HepG2 (cell line): ENCODE measurements around the gene ACOT2. TPM values are rescaled to one million over a fixed set of nuclear protein-coding genes. Genes with fewer than 3 reads are reported as not detected.
A peak's percentile ranks its signal among the peaks of the same experiment; 100 is the strongest.

Experiments
- GABPB1 ChIP-seq: IDR thresholded peaks from 2 replicates; pipeline ENCODE4 v1.6.1; 2016; ENCODE audit warnings: mild to moderate bottlenecking, missing genetic modification reagents, moderate library complexity, missing compliant biosample characterization
- HES4 ChIP-seq: sonication (generic); formaldehyde crosslinking; IDR thresholded peaks from 2 replicates; pipeline ENCODE4 v1.9.0; 2021; ENCODE audit warnings: mild to moderate bottlenecking, missing genetic modification reagents, borderline replicate concordance
- KDM5B ChIP-seq: sonication (generic); formaldehyde crosslinking; IDR thresholded peaks from 2 replicates; pipeline ENCODE4 v1.4.0; 2020; ENCODE audit warnings: missing genetic modification reagents, mild to moderate bottlenecking, borderline replicate concordance
- SP2 ChIP-seq: sonication (generic); formaldehyde crosslinking; IDR thresholded peaks from 2 replicates; pipeline ENCODE4 v1.5.1; 2020; ENCODE audit warnings: mild to moderate bottlenecking, missing genetic modification reagents
- TEF ChIP-seq: sonication (generic); formaldehyde crosslinking; IDR thresholded peaks from 2 replicates; pipeline ENCODE4 v1.5.0; 2020; ENCODE audit warnings: missing genetic modification reagents
- ZNF414 ChIP-seq: sonication (generic); formaldehyde crosslinking; IDR thresholded peaks from 2 replicates; pipeline ENCODE4 v1.5.0; 2020; ENCODE audit warnings: missing genetic modification reagents
- ZSCAN30 ChIP-seq: sonication (generic); formaldehyde crosslinking; IDR thresholded peaks from 2 replicates; pipeline ENCODE4 v1.5.0; 2020; ENCODE audit warnings: mild to moderate bottlenecking, missing genetic modification reagents
- ZZZ3 ChIP-seq: sonication (generic); formaldehyde crosslinking; IDR thresholded peaks from 2 replicates; pipeline ENCODE4 v1.4.0; 2020; ENCODE audit warnings: missing genetic modification reagents, mild to moderate bottlenecking, borderline replicate concordance
- polyA plus RNA-seq, 8 experiments: library from polyadenylated mRNA; depleted of rRNA in 3 of 8; stranded (reverse) in 7 of 8; unstranded in 1 of 8; fragments of >200 nt; fragmentation: Illumina TruSeq in 4 of 8; extraction: Trizol in 4 of 8; gene quantifications; 2 replicates each; pipeline versions ENCODE4 v1.2.1 to v1.2.3, GENCODE V29; 2011 to 2016; ENCODE audit warnings: low read depth in 4 of 8, missing spikeins in 1 of 8, mixed read lengths in 1 of 8; ENCODE audit not compliant: insufficient read depth in 1 of 8
- total RNA-seq, 5 experiments: library from RNA; depleted of rRNA; stranded (reverse); fragments of >200 nt; fragmentation: Illumina TruSeq; extraction: Trizol; gene quantifications; 2 replicates each; pipeline ENCODE4 v1.2.3, GENCODE V29; 2016; ENCODE audit warnings: low read depth in 1 of 5
- TF ChIP-seq, protein P1 (sequence below): sonication (generic); formaldehyde crosslinking; IDR thresholded peaks from 2 replicates; pipeline ENCODE4 v1.4.0; 2020; ENCODE audit warnings: mild to moderate bottlenecking, missing genetic modification reagents
- TF ChIP-seq, protein P2 (sequence below): sonication (generic); IDR thresholded peaks from 2 replicates; pipeline ENCODE4 v1.6.1; 2016; ENCODE audit warnings: low read depth, borderline replicate concordance
- TF ChIP-seq, protein P3 (sequence below): IDR thresholded peaks from 2 replicates; pipeline ENCODE4 v1.6.1; 2016; ENCODE audit warnings: low read depth, missing genetic modification reagents, missing compliant biosample characterization

ACOT2 gene
- total and polyA plus RNA-seq, 2 of the 13 experiments (the other 11 are each of a cell fraction or from before 2014, with no cell fraction given), result 60.0 to 110 TPM

DNA sequence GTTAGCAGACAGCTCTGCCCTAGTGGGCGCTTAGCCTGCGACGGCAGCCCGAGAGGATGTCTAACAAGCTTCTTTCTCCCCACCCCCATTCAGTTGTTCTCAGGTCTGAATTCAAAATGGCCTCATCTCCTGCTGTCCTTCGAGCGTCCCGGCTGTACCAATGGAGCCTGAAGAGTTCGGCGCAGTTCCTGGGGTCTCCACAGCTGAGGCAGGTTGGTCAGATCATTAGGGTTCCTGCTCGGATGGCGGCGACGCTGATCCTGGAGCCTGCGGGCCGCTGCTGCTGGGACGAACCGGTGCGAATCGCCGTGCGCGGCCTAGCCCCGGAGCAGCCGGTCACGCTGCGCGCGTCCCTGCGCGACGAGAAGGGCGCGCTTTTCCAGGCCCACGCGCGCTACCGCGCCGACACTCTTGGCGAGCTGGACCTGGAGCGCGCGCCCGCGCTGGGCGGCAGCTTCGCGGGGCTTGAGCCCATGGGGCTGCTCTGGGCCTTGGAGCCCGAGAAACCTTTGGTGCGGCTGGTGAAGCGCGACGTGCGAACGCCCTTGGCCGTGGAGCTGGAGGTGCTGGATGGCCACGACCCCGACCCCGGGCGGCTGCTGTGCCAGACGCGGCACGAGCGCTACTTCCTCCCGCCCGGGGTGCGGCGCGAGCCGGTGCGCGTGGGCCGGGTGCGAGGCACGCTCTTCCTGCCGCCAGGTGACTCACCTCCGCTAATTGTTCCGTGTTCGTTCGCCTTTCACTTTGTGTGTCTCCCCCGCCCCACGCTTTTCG, at the start of gene ACOT2 (continued):
- peak; percentile 25; the same call in 1 of the 2 replicates for TF ChIP-seq TEF (CRISPR knock-in tag)
- TF ChIP-seq, protein P1, sequence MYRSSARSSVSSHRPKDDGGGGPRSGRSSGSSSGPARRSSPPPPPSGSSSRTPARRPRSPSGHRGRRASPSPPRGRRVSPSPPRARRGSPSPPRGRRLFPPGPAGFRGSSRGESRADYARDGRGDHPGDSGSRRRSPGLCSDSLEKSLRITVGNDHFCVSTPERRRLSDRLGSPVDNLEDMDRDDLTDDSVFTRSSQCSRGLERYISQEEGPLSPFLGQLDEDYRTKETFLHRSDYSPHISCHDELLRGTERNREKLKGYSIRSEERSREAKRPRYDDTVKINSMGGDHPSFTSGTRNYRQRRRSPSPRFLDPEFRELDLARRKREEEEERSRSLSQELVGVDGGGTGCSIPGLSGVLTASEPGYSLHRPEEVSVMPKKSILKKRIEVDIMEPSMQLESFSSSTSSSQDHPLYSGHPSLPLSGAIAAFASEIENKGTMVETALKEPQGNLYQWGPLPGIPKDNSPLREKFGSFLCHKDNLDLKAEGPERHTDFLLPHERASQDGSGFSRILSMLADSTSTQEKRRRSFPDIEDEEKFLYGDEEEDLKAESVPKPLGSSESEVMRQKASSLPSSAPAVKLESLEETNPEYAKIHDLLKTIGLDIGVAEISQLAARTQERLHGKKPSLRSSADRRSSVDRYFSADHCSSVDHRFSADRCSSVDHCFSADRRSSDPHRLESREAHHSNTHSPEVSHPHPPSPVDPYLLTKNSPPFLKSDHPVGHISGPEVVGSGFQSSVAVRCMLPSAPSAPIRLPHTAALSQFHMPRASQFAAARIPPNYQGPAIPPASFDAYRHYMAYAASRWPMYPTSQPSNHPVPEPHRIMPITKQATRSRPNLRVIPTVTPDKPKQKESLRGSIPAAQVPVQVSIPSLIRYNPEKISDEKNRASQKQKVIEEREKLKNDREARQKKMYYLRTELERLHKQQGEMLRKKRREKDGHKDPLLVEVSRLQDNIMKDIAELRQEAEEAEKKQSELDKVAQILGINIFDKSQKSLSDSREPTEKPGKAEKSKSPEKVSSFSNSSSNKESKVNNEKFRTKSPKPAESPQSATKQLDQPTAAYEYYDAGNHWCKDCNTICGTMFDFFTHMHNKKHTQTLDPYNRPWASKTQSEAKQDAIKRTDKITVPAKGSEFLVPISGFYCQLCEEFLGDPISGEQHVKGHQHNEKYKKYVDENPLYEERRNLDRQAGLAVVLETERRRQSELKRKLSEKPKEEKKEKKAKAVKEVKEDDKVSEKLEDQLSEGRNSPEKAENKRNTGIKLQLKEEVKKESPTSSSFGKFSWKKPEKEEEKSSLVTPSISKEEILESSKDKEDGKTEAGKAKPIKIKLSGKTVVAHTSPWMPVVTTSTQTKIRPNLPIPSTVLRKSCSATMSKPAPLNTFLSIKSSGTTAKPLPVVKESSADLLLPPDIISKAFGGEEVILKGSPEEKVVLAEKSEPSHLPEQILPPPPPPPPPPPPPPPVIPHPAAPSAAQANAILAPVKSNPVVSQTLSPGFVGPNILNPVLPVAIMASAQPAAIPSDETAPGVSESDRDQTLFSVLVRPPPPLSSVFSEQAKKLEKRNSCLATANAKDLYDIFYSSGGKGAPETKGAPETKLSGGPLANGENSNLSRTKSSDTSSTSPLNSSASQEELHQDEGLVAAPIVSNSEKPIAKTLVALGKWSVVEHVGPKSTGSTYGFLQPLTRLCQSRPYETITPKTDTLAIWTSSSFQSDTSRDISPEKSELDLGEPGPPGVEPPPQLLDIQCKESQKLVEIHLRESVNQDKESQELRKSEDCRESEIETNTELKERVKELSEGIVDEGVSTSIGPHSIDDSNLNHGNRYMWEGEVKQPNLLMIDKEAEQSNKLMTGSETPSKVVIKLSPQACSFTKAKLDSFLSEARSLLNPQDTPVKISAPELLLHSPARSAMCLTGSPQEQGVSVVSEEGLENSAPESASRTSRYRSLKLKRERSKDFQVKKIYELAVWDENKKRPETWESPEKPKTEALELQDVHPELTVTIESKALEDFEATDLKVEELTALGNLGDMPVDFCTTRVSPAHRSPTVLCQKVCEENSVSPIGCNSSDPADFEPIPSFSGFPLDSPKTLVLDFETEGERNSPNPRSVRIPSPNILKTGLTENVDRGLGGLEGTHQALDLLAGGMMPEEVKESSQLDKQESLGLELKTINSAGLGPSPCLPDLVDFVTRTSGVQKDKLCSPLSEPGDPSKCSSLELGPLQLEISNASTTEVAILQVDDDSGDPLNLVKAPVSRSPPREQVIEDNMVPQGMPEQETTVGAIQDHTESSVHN, result 0 out of 2 replicates have a peak, but pooled peaks have one; percentile 49
- TF ChIP-seq ZZZ3 (CRISPR knock-in tag), result peak; percentile 46; the same call in 1 of the 2 replicates
- TF ChIP-seq KDM5B (CRISPR knock-in tag), result peak; percentile 69; the same call in 1 of the 2 replicates
- TF ChIP-seq SP2 (CRISPR knock-in tag), result peak; percentile 18; the same call in 1 of the 2 replicates
- TF ChIP-seq, protein P2, sequence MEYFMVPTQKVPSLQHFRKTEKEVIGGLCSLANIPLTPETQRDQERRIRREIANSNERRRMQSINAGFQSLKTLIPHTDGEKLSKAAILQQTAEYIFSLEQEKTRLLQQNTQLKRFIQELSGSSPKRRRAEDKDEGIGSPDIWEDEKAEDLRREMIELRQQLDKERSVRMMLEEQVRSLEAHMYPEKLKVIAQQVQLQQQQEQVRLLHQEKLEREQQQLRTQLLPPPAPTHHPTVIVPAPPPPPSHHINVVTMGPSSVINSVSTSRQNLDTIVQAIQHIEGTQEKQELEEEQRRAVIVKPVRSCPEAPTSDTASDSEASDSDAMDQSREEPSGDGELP, result peak; percentile 22; the same call in 1 of the 2 replicates
- TF ChIP-seq, protein P3, sequence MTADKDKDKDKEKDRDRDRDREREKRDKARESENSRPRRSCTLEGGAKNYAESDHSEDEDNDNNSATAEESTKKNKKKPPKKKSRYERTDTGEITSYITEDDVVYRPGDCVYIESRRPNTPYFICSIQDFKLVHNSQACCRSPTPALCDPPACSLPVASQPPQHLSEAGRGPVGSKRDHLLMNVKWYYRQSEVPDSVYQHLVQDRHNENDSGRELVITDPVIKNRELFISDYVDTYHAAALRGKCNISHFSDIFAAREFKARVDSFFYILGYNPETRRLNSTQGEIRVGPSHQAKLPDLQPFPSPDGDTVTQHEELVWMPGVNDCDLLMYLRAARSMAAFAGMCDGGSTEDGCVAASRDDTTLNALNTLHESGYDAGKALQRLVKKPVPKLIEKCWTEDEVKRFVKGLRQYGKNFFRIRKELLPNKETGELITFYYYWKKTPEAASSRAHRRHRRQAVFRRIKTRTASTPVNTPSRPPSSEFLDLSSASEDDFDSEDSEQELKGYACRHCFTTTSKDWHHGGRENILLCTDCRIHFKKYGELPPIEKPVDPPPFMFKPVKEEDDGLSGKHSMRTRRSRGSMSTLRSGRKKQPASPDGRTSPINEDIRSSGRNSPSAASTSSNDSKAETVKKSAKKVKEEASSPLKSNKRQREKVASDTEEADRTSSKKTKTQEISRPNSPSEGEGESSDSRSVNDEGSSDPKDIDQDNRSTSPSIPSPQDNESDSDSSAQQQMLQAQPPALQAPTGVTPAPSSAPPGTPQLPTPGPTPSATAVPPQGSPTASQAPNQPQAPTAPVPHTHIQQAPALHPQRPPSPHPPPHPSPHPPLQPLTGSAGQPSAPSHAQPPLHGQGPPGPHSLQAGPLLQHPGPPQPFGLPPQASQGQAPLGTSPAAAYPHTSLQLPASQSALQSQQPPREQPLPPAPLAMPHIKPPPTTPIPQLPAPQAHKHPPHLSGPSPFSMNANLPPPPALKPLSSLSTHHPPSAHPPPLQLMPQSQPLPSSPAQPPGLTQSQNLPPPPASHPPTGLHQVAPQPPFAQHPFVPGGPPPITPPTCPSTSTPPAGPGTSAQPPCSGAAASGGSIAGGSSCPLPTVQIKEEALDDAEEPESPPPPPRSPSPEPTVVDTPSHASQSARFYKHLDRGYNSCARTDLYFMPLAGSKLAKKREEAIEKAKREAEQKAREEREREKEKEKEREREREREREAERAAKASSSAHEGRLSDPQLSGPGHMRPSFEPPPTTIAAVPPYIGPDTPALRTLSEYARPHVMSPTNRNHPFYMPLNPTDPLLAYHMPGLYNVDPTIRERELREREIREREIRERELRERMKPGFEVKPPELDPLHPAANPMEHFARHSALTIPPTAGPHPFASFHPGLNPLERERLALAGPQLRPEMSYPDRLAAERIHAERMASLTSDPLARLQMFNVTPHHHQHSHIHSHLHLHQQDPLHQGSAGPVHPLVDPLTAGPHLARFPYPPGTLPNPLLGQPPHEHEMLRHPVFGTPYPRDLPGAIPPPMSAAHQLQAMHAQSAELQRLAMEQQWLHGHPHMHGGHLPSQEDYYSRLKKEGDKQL (CRISPR knock-in tag), result peak; percentile 55; the same call in 1 of the 2 replicates
- 0 out of 2 replicates have a peak, but pooled peaks have one; percentile 23 for TF ChIP-seq HES4 (CRISPR knock-in tag)
- peak; percentile 83 for TF ChIP-seq GABPB1 (CRISPR knock-in tag)
- TF ChIP-seq ZSCAN30 (CRISPR knock-in tag), result peak; percentile 77; the same call in 1 of the 2 replicates
- TF ChIP-seq ZNF414 (CRISPR knock-in tag), result peak; percentile 79; the same call in 1 of the 2 replicates
